Gastrocnemius medialis (tissue), 4 donors: ENCODE measurements around the gene CCNB3.

ENCODE experiments used
- POLR2A ChIP-seq, 2 donors: fragments of 450-650 bp; IDR thresholded peaks; one replicate each; pipeline ENCODE4 v1.6.1; 2017; ENCODE audit warnings: antibody characterized with exemption in 2 of 2, mild to moderate bottlenecking in 2 of 2, moderate library complexity in 2 of 2
- TF ChIP-seq, protein P1 (sequence below), 5 experiments: fragments of 450-650 bp in 3 of 5; fragments of 200-600 bp in 2 of 5; sonication (generic) in 2 of 5; IDR thresholded peaks in 4 of 5; conservative IDR thresholded peaks in 1 of 5; 1 replicate in 4 of 5; 2 replicates in 1 of 5; pipeline ENCODE4 v1.5.1; 2016 to 2019; ENCODE audit warnings: antibody characterized with exemption in 5 of 5, mild to moderate bottlenecking in 3 of 5, moderate library complexity in 3 of 5

DNA sequence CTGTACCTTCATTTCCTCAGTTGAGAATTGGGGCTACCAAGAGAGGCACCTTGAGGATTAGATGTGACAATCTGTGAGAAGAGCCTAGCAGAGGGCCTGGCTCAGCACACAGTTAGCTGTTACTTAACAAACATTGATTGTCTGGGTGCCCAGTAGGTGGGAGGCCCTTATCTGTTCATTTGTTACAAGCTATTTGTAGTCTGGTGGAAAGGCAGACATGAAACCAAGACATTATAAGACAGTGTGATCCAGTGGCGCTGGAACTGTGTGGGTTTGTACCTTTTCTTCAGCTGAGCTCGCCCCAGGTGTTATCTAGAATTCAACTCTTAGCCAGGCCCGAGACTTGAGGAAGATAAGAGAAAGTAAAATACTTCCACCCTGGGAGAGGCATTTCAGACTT is 20.7 kb upstream of the CCNB3 start:
- TF ChIP-seq, protein P1, sequence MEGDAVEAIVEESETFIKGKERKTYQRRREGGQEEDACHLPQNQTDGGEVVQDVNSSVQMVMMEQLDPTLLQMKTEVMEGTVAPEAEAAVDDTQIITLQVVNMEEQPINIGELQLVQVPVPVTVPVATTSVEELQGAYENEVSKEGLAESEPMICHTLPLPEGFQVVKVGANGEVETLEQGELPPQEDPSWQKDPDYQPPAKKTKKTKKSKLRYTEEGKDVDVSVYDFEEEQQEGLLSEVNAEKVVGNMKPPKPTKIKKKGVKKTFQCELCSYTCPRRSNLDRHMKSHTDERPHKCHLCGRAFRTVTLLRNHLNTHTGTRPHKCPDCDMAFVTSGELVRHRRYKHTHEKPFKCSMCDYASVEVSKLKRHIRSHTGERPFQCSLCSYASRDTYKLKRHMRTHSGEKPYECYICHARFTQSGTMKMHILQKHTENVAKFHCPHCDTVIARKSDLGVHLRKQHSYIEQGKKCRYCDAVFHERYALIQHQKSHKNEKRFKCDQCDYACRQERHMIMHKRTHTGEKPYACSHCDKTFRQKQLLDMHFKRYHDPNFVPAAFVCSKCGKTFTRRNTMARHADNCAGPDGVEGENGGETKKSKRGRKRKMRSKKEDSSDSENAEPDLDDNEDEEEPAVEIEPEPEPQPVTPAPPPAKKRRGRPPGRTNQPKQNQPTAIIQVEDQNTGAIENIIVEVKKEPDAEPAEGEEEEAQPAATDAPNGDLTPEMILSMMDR (IDR thresholded peaks at IDR 0.05 in 4 of 5, conservative IDR thresholded peaks at IDR 0.05 in 1 of 5): no peak
- no peak for TF ChIP-seq POLR2A (IDR thresholded peaks at IDR 0.05)
